ENCODE results near the gene ERVH48-1. TPM values are rescaled to one million over a fixed set of nuclear protein-coding genes. Genes with fewer than 3 reads are reported as not detected.
"Not testable (repeated sequence)": the region's sequence is repeated elsewhere in the genome, so short reads cannot be mapped to it uniquely, and the experiment has no call there.

The ERVH48-1 gene
- total and polyA plus RNA-seq, 2 of the 8 experiments (the other 6 are each of a cell fraction or from before 2014, with no cell fraction given) = 4.2 to 17.7 TPM

- peak; percentile 9 for TF ChIP-seq ASH2L (IDR thresholded peaks at IDR 0.05; ENCODE audit: low read length)
- peak in 1 of 2 experiments; percentile 9; a peak in 1 of 3 replicates for TF ChIP-seq EP300 (IDR thresholded peaks at IDR 0.05; ENCODE audit: borderline replicate concordance in 1 of 2, low read depth in 2 of 2, low read length in 2 of 2)
- TF ChIP-seq TEAD4 (IDR thresholded peaks at IDR 0.05; ENCODE audit: low read depth, low read length) = no peak
Observed at GRCh38 chr21:42956824-42957630, 31.6 kb upstream of the ERVH48-1 start (continued).

- H3K27ac ChIP-seq (ENCODE audit: low read depth, low read length); POLR2A ChIA-PET (ENCODE audit: partially characterized antibody); H4K8ac ChIP-seq (ENCODE audit: extremely low read depth, insufficient read depth, low read length); H3K36me3 ChIP-seq (ENCODE audit: control insufficient read depth in 2 of 4, insufficient read depth in 4 of 4, low read length in 3 of 4); H2BK15ac ChIP-seq (ENCODE audit: low read length); H3K79me1 ChIP-seq (ENCODE audit: low read depth, low read length); DNase-seq (ENCODE audit: low read depth in 1 of 2, low spot score in 2 of 2); H2AFZ ChIP-seq (ENCODE audit: low read length); H2BK20ac ChIP-seq (ENCODE audit: low read length); H4K20me1 ChIP-seq (replicated peaks in 1 of 2; ENCODE audit: control insufficient read depth in 1 of 2, insufficient read depth in 2 of 2, low read length in 2 of 2); H3K14ac ChIP-seq (ENCODE audit: insufficient read length); H3K27me3 ChIP-seq (replicated peaks in 1 of 4; ENCODE audit: control insufficient read depth in 3 of 4, extremely low read depth in 1 of 4, insufficient read depth in 3 of 4, low read length in 3 of 4); H2BK5ac ChIP-seq (ENCODE audit: low read depth, low read length); H4K91ac ChIP-seq (replicated peaks; ENCODE audit: insufficient read length, low read length); H3K79me2 ChIP-seq (ENCODE audit: control insufficient read depth in 1 of 2, insufficient read depth in 2 of 2, low read length in 2 of 2); H3K4me3 ChIP-seq (ENCODE audit: extremely low read depth in 1 of 4, insufficient read depth in 2 of 4, low read depth in 3 of 4, low read length in 4 of 4); H2BK12ac ChIP-seq (ENCODE audit: low read depth, low read length); CTCF ChIA-PET (ENCODE audit: partially characterized antibody); H3K4me2 ChIP-seq (ENCODE audit: insufficient read depth in 1 of 2, low read depth in 2 of 2, low read length in 2 of 2); H3K4ac ChIP-seq (replicated peaks; ENCODE audit: insufficient read length, low read depth, low read length); H3K23ac ChIP-seq (ENCODE audit: insufficient read length); H3K18ac ChIP-seq (ENCODE audit: extremely low read depth, low read length); H2AK5ac ChIP-seq (ENCODE audit: low read depth, low read length); H3K9me3 ChIP-seq (ENCODE audit: insufficient read depth in 2 of 2, low read depth in 1 of 2, low read length in 1 of 2); H3K56ac ChIP-seq (replicated peaks; ENCODE audit: insufficient read length, low read depth, low read length); H2BK120ac ChIP-seq (replicated peaks; ENCODE audit: low read depth, low read length); H3K9ac ChIP-seq (replicated peaks in 1 of 4; ENCODE audit: extremely low read depth in 1 of 4, low read depth in 3 of 4, low read length in 3 of 4); FAIRE-seq; H3K23me2 ChIP-seq (ENCODE audit: low read depth, low read length); H4K5ac ChIP-seq (ENCODE audit: insufficient read length, low read depth, low read length): not testable (repeated sequence)
- 95% methylated on average over 9 of the region's 9 CpGs; no CpG with 5 or more reads in 1 of the 2 experiments for WGBS, 2 experiments (ENCODE audit: extremely low coverage in 1 of 2, insufficient coverage in 1 of 2, insufficient read length in 1 of 2, insufficient replicate concordance in 2 of 2, low coverage in 1 of 2, low lambda C conversion rate in 2 of 2, missing lambda C conversion rate in 1 of 2)
- peaks cover 2 to 12% (median 7%) of the 10 kb centered on the region in 4 experiments; a peak in 5 of 7 replicates for H3K4me1 ChIP-seq (replicated peaks in 1 of 4; ENCODE audit: control insufficient read depth in 3 of 4, insufficient read depth in 4 of 4, low read length in 3 of 4)
Observed at GRCh38 chr21:42951193-42951592, 25.8 kb upstream of the ERVH48-1 start.
